Transverse colon (tissue), 4 donors: Measurements from ENCODE around the gene RPS23. TPM values are rescaled to one million over a fixed set of nuclear protein-coding genes. Genes with fewer than 3 reads are reported as not detected.
A peak's percentile ranks its signal among the peaks of the same experiment; 100 is the strongest.

ENCODE experiments used
- DNase-seq: peaks from one replicate; pipeline ENCODE4 v3.0.0-alpha.2; 2019
- H3K27ac ChIP-seq, 4 donors: fragments of 200-600 bp; sonication (generic); 2 replicates each; pipeline ENCODE4 v1.5.1; 2016 to 2018; ENCODE audit warnings: inconsistent platforms in 4 of 4
- H3K27me3 ChIP-seq: fragments of 200-600 bp; sonication (generic); 2 replicates; pipeline ENCODE4 v1.5.1; 2017; ENCODE audit warnings: inconsistent platforms
- H3K36me3 ChIP-seq, 4 donors: fragments of 200-600 bp; sonication (generic); 2 replicates each; pipeline ENCODE4 v1.5.1; 2017 to 2019; ENCODE audit warnings: inconsistent platforms in 4 of 4
- H3K4me1 ChIP-seq, 4 donors: fragments of 200-600 bp; sonication (generic); 2 replicates each; pipeline ENCODE4 v1.5.1; 2017 to 2020; ENCODE audit warnings: inconsistent platforms in 4 of 4
- H3K4me3 ChIP-seq, 4 donors: fragments of 200-600 bp; sonication (generic); 1 replicate in 1 of 4; 2 replicates in 3 of 4; pipeline versions ENCODE4 v1.5.1 to v1.6.1; 2017 to 2019; ENCODE audit warnings: inconsistent platforms in 4 of 4
- H3K9me3 ChIP-seq, 2 donors: fragments of 200-600 bp; sonication (generic); 2 replicates each; pipeline ENCODE4 v1.5.1; 2017 to 2019; ENCODE audit warnings: inconsistent platforms in 2 of 2
- EP300 ChIP-seq: sonication (generic); formaldehyde crosslinking; IDR thresholded peaks from one replicate; pipeline ENCODE4 v1.6.1; 2017; ENCODE audit warnings: antibody characterized with exemption, low read depth
- POLR2A ChIP-seq: fragments of 450-650 bp; IDR thresholded peaks from one replicate; pipeline ENCODE4 v1.6.1; 2016; ENCODE audit warnings: antibody characterized with exemption, mild to moderate bottlenecking, moderate library complexity
- POLR2AphosphoS5 ChIP-seq, 3 donors: sonication (generic); formaldehyde crosslinking; IDR thresholded peaks; one replicate each; pipeline ENCODE4 v1.6.1; 2016; ENCODE audit warnings: antibody characterized with exemption in 3 of 3
- WGBS, 2 donors: methylation state at CpG; one replicate each; pipeline ENCODE4 v1.1.5; 2018; ENCODE audit warnings: low coverage in 1 of 2; 5-methylcytosine and 5-hydroxymethylcytosine counted together
- in situ Hi-C, 4 donors: fragments of 200-750 bp; cut with MboI; loops; one replicate each; pipeline versions ENCODE4 v1.15.0 to v1.15.1; 2017; ENCODE audit warnings: low sequenced_read_pairs in 3 of 4, low pct_ligation_motif_present in 1 of 4, low pct_unique_long_range_greater_than_20kb in 1 of 4
- intact Hi-C: fragments of 100-400 bp; cut with DNase I; formaldehyde crosslinking; loops from one replicate; pipeline ENCODE4 v1.15.1; 2023; ENCODE audit warnings: low total_unique reads
- total RNA-seq, 4 donors: library from RNA; depleted of rRNA; stranded (reverse); fragments of >200 nt; gene quantifications; one replicate each; pipeline ENCODE4 v1.1.0, GENCODE V29; 2016
- TF ChIP-seq, protein P1 (sequence below), 5 experiments: fragments of 200-600 bp in 3 of 5; fragments of 450-650 bp in 2 of 5; sonication (generic) in 3 of 5; IDR thresholded peaks; 1 replicate in 2 of 5; 2 replicates in 3 of 5; pipeline ENCODE4 v1.5.1; 2016 to 2017; ENCODE audit warnings: antibody characterized with exemption in 5 of 5, inconsistent platforms in 3 of 5, mild to moderate bottlenecking in 2 of 5, moderate library complexity in 1 of 5

The RPS23 gene
- 1,000 to 10,000 TPM in 2 of 4 donors, 100 to 1,000 TPM in 2; 482 to 1,766 (median 1,102) TPM for total RNA-seq

DNA sequence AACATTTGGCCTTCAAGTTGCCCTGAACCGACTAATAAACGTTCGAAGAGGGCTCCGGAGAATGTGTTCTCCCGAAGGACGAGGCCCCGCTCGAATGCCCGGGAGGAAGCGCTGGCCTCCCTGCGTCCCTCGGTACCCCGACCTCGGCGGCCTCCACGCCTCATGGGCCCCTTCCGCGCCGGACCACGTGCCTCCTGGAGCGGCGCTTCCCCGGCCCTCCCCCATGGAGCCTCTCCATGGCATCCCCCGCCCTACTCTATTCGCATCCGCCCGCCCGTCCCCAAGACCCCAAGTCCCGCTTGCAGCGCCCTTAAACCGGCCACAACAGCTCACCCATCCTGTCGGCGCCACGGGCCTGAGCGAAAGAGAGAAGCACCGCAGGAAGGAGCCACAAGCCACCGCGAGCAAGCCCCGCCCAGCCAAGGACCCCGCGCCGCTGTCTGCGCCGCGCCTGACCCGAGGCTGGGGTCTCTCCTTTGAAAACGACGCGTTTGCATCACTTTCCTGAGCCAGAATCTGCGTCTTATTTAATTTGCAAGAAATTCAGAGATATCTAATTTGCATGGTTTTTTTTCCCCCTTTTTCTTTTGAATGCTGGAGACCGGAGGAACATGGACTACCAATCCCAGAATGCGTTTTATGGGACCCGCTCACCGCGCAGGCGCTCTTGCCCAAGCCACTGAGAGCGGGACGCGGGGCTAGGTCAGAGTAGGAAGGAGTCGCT is at the start of gene RPS23:
RPS23 (minus strand) TSS at position 368 of the 724 bp plus-strand sequence; CDS start at position 337, 31 bp downstream.
- Histone ChIP-seq H3K36me3 (peaks cover 0 to 22% (median 10%) of the 10 kb centered on the region in 4 donors), H3K4me3 (peak within 1 kb of the TSS; percentile 60 to 97 (median 77)), H3K27me3 (no peaks in the 10 kb centered on the region), H3K4me1 (peaks cover 0 to 24% (median 9%) of the 10 kb centered on the region in 4 donors), H3K9me3 (no peaks in the 10 kb centered on the region), H3K27ac (peak within 1 kb of the TSS; percentile 83 to 90 (median 86))
- intact Hi-C loops, result no loop called here
- in situ Hi-C loops, result no loop called here
- TF ChIP-seq POLR2AphosphoS5 (IDR thresholded peaks at IDR 0.05) (peak; percentile 79 to 98 (median 90)), POLR2A (peak; percentile 96), EP300 (no peak)
- TF ChIP-seq, protein P1, sequence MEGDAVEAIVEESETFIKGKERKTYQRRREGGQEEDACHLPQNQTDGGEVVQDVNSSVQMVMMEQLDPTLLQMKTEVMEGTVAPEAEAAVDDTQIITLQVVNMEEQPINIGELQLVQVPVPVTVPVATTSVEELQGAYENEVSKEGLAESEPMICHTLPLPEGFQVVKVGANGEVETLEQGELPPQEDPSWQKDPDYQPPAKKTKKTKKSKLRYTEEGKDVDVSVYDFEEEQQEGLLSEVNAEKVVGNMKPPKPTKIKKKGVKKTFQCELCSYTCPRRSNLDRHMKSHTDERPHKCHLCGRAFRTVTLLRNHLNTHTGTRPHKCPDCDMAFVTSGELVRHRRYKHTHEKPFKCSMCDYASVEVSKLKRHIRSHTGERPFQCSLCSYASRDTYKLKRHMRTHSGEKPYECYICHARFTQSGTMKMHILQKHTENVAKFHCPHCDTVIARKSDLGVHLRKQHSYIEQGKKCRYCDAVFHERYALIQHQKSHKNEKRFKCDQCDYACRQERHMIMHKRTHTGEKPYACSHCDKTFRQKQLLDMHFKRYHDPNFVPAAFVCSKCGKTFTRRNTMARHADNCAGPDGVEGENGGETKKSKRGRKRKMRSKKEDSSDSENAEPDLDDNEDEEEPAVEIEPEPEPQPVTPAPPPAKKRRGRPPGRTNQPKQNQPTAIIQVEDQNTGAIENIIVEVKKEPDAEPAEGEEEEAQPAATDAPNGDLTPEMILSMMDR (IDR thresholded peaks at IDR 0.05), result no peak
- peak; percentile 92 for DNase-seq
- 0% methylated on average over 2 to 56 of the region's 60 CpGs for WGBS, 2 donors

DNA sequence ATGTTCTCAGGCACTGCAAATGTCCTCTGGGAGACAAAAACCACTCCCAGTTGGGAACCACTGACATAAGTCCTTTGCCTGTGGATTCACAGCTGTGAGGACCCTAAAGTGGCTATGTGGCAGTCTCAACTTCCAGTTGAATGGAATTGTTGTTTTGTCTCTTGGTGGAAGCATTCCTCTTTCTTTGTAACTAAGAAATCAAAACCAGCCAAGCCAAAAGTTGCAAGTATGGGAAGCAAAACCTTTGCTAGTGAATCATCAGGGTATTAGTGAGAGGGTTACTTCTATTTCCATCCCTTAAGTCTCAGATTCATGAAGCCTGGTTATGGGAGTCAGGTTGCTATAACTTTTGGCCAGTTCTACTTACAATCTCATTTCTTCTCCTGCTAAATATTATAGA is 49.8 kb upstream of the RPS23 start:
- in situ Hi-C loops, result no loop called here
- Histone ChIP-seq H3K36me3 (no peaks in the 10 kb centered on the region), H3K27me3 (peaks cover 3% of the 10 kb centered on the region), H3K27ac (no peak overlapping the region), H3K4me1 (no peaks in the 10 kb centered on the region), H3K9me3 (no peaks in the 10 kb centered on the region), H3K4me3 (no peak overlapping the region)
- intact Hi-C loops, result no loop called here
- no peak for TF ChIP-seq POLR2A
- TF ChIP-seq, protein P1 (IDR thresholded peaks at IDR 0.05), result no peak
- TF ChIP-seq POLR2AphosphoS5 (IDR thresholded peaks at IDR 0.05), result no peak
- DNase-seq, result no peak

DNA sequence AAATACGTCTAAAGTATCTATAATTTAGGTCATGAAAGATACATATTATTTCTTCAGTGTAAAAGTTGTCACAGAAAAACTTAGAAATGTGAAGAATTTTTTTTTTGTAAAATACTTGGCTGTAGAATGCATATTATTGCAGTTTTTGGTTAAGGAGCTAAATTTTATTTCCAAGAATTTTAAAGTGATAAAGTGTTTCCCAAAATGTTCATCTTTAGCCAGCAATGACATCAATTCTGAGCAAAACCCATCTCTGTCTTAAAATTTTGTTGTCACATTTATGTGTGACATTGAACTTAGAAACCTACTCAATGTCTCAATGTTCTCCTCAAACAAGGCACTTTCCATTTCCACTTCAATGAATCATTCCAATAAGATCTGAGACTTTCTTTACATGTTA is 47.8 kb upstream of the RPS23 start:
- TF ChIP-seq POLR2A (no peak), POLR2AphosphoS5 (IDR thresholded peaks at IDR 0.05) (no peak), EP300 (no peak)
- TF ChIP-seq, protein P1 (IDR thresholded peaks at IDR 0.05), result no peak
- intact Hi-C loops, result no loop called here
- no peaks in the 10 kb centered on the region for H3K4me1 ChIP-seq
- no peak overlapping the region for H3K27ac ChIP-seq
- H3K27me3 ChIP-seq, result peaks cover 6% of the 10 kb centered on the region
- H3K36me3 ChIP-seq, result no peaks in the 10 kb centered on the region
- no peak overlapping the region for H3K4me3 ChIP-seq
- DNase-seq, result no peak
- in situ Hi-C loops, result no loop called here
- whole genome bisulfite sequencing, 2 donors, result 62 to 65% methylated on average over 1 of the region's 1 CpG
- no peaks in the 10 kb centered on the region for H3K9me3 ChIP-seq

DNA sequence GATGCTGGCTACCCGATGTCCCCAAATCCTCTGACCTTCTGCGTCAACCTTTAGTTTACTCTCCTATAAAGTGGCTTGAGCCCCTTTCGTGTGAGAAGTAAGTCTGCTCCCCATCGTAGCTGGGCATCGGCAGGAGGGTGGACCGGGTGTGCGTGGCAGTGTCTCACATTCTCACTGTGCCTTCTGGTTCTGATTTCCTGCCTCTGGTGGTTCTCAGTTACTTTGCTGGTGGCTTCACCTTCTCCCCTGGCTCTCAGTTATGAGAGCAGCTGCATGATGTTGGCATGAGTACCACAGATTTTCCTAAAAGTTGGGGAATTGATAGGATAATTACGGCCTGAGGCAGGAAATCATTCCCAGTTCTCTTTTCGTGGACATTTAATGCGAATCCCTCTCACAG is 47.0 kb upstream of the RPS23 start:
- Histone ChIP-seq H3K4me3 (no peak overlapping the region), H3K27me3 (peaks cover 6% of the 10 kb centered on the region), H3K27ac (no peak overlapping the region), H3K9me3 (no peaks in the 10 kb centered on the region), H3K4me1 (no peaks in the 10 kb centered on the region), H3K36me3 (no peaks in the 10 kb centered on the region)
- in situ Hi-C loops (no loop called here), intact Hi-C loops (no loop called here)
- DNase-seq, result no peak
- 93 to 94% methylated on average over 4 to 10 of the region's 10 CpGs for WGBS, 2 donors
- TF ChIP-seq, protein P1 (IDR thresholded peaks at IDR 0.05), result no peak
- TF ChIP-seq POLR2AphosphoS5 (IDR thresholded peaks at IDR 0.05) (no peak), POLR2A (no peak), EP300 (no peak)
